Testis (tissue), 3 donors: ENCODE results near the gene GABRR1. TPM values are rescaled to one million over a fixed set of nuclear protein-coding genes. Genes with fewer than 3 reads are reported as not detected.

Experiments
- DNase-seq: peaks from one replicate; pipeline ENCODE4 v3.0.0-alpha.2; 2019
- H3K27ac ChIP-seq, 2 donors: fragments of 200-600 bp; sonication (generic); one replicate each; pipeline ENCODE4 v1.5.1; 2019
- H3K27me3 ChIP-seq: fragments of 200-600 bp; sonication (generic); one replicate; pipeline ENCODE4 v1.5.1; 2019
- H3K36me3 ChIP-seq: fragments of 200-600 bp; sonication (generic); one replicate; pipeline ENCODE4 v1.5.1; 2017; ENCODE audit warnings: low read depth; ENCODE audit errors: missing control alignments
- H3K4me1 ChIP-seq: fragments of 200-600 bp; sonication (generic); one replicate; pipeline ENCODE4 v1.5.1; 2019
- H3K4me3 ChIP-seq, 2 donors: fragments of 200-600 bp; sonication (generic); one replicate each; pipeline ENCODE4 v1.5.1; 2017 to 2019
- H3K9me3 ChIP-seq: fragments of 200-600 bp; sonication (generic); one replicate; pipeline ENCODE4 v1.5.1; 2017
- POLR2A ChIP-seq: fragments of 450-650 bp; IDR thresholded peaks from one replicate; pipeline ENCODE4 v1.6.1; 2017; ENCODE audit warnings: antibody characterized with exemption, mild to moderate bottlenecking, moderate library complexity
- WGBS, 2 donors: methylation state at CpG; one replicate each; pipeline ENCODE4 v1.1.5; 2018; 5-methylcytosine and 5-hydroxymethylcytosine counted together
- intact Hi-C: fragments of 100-400 bp; cut with DNase I; formaldehyde crosslinking; loops from one replicate; pipeline ENCODE4 v1.15.1; 2023; ENCODE audit warnings: low total_unique reads
- polyA plus RNA-seq: library from polyadenylated mRNA; stranded (reverse); fragments of 350-450 nt; fragmentation: Illumina TruSeq; extraction: RNeasy Lipid Tissue Mini Kit (QIAGEN cat#74804); gene quantifications from one replicate; pipeline ENCODE4 v1.2.3, GENCODE V29; 2014; ENCODE audit warnings: low read depth, low replicate concordance; ENCODE audit not compliant: insufficient read depth
- total RNA-seq, 2 donors: library from RNA; depleted of rRNA; stranded (reverse); fragments of >200 nt; gene quantifications; one replicate each; pipeline ENCODE4 v1.2.3, GENCODE V29; 2016
- TF ChIP-seq, protein P1 (sequence below), 3 experiments: fragments of 450-650 bp in 2 of 3; fragments of 200-600 bp in 1 of 3; sonication (generic) in 1 of 3; IDR thresholded peaks; one replicate each; pipeline ENCODE4 v1.5.1; 2016 to 2019; ENCODE audit warnings: antibody characterized with exemption in 3 of 3, mild to moderate bottlenecking in 2 of 3, moderate library complexity in 1 of 3

GABRR1 gene
- total and polyA plus RNA-seq, 3 donors from 2014 or later = 1.6 to 3.4 (median 3.0) TPM

DNA sequence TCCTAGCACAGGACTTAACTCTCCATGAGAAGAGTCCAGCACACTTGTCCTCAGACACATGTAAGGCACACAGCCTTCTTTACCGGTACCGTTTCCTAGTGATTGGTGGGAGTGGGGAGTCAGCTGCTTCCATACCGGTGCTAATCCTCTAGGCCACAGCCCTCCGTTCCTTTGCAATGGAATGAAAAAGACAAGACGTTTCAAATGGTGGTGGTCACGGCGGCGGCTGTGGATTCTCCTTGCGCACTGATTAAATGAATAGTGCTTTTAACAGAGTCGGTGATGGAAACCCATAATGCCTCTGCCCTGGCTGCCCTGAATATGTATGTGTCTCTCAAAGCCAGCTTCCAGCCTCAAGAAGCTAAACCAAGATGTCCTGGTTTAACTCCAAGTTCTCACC is 34.8 kb upstream of the GABRR1 start:
- TF ChIP-seq, protein P1, sequence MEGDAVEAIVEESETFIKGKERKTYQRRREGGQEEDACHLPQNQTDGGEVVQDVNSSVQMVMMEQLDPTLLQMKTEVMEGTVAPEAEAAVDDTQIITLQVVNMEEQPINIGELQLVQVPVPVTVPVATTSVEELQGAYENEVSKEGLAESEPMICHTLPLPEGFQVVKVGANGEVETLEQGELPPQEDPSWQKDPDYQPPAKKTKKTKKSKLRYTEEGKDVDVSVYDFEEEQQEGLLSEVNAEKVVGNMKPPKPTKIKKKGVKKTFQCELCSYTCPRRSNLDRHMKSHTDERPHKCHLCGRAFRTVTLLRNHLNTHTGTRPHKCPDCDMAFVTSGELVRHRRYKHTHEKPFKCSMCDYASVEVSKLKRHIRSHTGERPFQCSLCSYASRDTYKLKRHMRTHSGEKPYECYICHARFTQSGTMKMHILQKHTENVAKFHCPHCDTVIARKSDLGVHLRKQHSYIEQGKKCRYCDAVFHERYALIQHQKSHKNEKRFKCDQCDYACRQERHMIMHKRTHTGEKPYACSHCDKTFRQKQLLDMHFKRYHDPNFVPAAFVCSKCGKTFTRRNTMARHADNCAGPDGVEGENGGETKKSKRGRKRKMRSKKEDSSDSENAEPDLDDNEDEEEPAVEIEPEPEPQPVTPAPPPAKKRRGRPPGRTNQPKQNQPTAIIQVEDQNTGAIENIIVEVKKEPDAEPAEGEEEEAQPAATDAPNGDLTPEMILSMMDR (IDR thresholded peaks at IDR 0.05) = no peak
- TF ChIP-seq POLR2A = no peak
- WGBS, 2 donors = 94% methylated on average over 10 of the region's 10 CpGs

DNA sequence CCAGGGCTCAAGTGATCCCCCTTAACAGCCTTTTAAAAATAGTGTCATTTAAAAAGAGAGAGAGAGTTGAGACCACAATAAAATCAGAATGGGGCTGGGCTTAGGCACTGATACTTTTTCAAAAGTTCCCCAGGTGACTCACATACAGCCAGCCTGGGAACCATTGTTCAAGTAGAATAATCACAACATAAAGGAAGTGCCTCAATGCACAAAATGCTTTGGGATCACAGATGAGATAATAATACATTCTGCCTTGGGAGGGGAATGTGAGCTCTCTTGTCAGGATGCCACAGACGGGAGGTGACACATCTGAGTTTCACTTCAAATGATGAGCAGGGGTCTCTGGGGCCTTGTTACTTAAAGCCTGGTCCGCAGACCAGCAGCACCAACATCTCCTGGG is 34.0 kb upstream of the GABRR1 start:
- H3K9me3 ChIP-seq = no peaks in the 10 kb centered on the region
- H3K36me3 ChIP-seq = no peaks in the 10 kb centered on the region
- no peak overlapping the region for H3K4me3 ChIP-seq
- H3K4me1 ChIP-seq = no peaks in the 10 kb centered on the region
- H3K27me3 ChIP-seq = no peaks in the 10 kb centered on the region
- DNase-seq = no peak
- WGBS, 2 donors = 95 to 100% methylated on average over 2 of the region's 2 CpGs
- TF ChIP-seq POLR2A = no peak
- TF ChIP-seq, protein P1 (IDR thresholded peaks at IDR 0.05) = no peak
- H3K27ac ChIP-seq = no peak overlapping the region
- intact Hi-C loops = no loop called here

More for the DNA sequence above, 34.8 kb upstream of the GABRR1 start:
- intact Hi-C loops = no loop called here
- Histone ChIP-seq H3K27me3 (no peaks in the 10 kb centered on the region), H3K4me3 (no peak overlapping the region), H3K9me3 (no peaks in the 10 kb centered on the region), H3K36me3 (no peaks in the 10 kb centered on the region), H3K4me1 (no peaks in the 10 kb centered on the region), H3K27ac (no peak overlapping the region)
- no peak for DNase-seq

DNA sequence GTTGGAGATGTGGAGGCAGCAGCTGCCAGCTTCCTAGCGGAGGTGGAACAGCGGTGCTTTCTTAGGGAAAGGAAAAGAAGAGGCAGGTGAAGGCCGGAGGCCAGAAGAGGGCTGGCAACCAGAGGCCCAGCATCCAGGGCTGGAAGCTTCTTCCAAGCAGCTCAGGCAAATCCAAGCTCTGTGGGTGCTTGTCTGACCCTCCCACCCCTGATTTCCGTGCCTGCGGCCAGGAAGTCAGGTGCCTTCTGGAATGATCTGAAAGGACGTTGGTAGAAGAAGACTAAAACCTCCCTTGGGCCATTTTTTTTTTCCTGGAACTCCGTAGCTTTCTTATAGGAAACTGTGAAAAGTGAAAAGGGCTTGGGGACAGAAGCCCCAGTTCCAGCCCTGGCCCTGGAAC is 33.1 kb upstream of the GABRR1 start:
- 77 to 80% methylated on average over 7 of the region's 7 CpGs for WGBS, 2 donors
- intact Hi-C loops = no loop called here
- no peak for DNase-seq

DNA sequence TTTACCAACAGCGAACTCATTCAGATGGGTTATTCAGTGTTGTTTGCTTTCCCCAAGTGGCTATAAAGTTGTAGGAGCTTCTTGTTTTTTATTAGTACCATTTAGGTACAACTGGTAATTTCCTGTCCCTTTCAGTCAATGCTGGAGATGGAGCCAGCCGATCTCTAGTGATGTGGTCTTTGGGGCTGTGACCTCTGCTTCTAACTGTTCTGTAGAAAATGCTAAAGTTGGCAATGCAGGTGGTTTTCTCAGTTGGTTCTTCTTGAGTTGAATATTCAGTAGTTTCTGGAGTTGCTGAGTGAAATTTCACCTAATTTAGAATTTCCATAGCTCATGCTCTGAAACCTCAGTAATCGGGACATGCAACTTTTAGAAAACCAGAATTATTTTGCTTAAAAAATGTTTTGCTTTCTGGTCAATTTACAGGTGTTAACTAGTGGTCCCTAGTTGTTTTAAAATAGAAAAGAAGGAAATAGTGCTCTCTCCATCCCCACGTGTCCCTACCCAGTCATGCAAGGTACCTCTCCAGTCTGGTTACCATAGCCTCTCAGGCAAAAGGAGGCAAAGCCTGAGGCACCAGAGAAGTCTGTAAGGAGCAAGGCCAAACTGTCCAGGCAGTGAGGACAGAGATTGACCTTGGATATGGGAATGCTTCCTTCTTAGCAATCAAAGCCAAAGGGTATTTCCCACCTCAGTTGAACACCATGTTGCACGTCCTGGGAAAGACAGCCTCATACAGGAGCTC is 27.3 kb upstream of the GABRR1 start:
- WGBS, 2 donors = 75 to 81% methylated on average over 5 of the region's 5 CpGs
- no peak for TF ChIP-seq POLR2A
- TF ChIP-seq, protein P1 (IDR thresholded peaks at IDR 0.05) = no peak
- DNase-seq = no peak

More for the DNA sequence above, 33.1 kb upstream of the GABRR1 start:
- Histone ChIP-seq H3K9me3 (no peaks in the 10 kb centered on the region), H3K4me1 (no peaks in the 10 kb centered on the region), H3K27me3 (no peaks in the 10 kb centered on the region), H3K4me3 (no peak overlapping the region), H3K27ac (no peak overlapping the region), H3K36me3 (no peaks in the 10 kb centered on the region)
- TF ChIP-seq, protein P1 (IDR thresholded peaks at IDR 0.05) = no peak
- no peak for TF ChIP-seq POLR2A

DNA sequence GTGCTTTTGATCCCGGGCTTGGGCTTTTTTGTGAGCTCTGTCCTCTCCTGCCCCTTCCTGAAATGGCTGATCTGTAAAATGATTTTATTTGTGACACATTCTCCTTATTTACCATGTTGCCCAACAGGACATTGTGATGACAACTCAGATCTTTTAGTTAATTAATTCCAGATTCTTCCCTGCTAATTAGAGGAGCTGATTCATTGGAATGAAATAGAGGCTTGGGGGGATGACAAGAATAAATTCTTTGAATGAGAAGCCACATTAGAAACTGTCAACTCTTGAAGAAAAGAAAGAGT is 26.1 kb upstream of the GABRR1 start:
- Histone ChIP-seq H3K27me3 (no peaks in the 10 kb centered on the region), H3K4me1 (no peaks in the 10 kb centered on the region), H3K9me3 (no peaks in the 10 kb centered on the region), H3K4me3 (no peak overlapping the region), H3K27ac (no peak overlapping the region), H3K36me3 (no peaks in the 10 kb centered on the region)
- no peak for TF ChIP-seq POLR2A
- TF ChIP-seq, protein P1 (IDR thresholded peaks at IDR 0.05) = no peak
- intact Hi-C loops = loop anchor here (5.0 to 10.0 kb wide), 2 partner anchors 118 to 261 kb away; no protein-coding TSS in a partner anchor
- WGBS, 2 donors = 77 to 83% methylated on average over 1 of the region's 1 CpG
- no peak for DNase-seq

More for the DNA sequence above, 27.3 kb upstream of the GABRR1 start:
- Histone ChIP-seq H3K36me3 (no peaks in the 10 kb centered on the region), H3K27me3 (no peaks in the 10 kb centered on the region), H3K4me1 (no peaks in the 10 kb centered on the region), H3K4me3 (no peak overlapping the region), H3K9me3 (no peaks in the 10 kb centered on the region), H3K27ac (no peak overlapping the region)
- intact Hi-C loops = loop anchor here (5.0 to 10.0 kb wide), 2 partner anchors 120 to 262 kb away; no protein-coding TSS in a partner anchor
